HepG2 (cell line): ENCODE measurements around the gene SSPN. TPM values are rescaled to one million over a fixed set of nuclear protein-coding genes. Genes with fewer than 3 reads are reported as not detected.

Experiments
- GABPB1 ChIP-seq: IDR thresholded peaks from 2 replicates; pipeline ENCODE4 v1.6.1; 2016; ENCODE audit warnings: mild to moderate bottlenecking, missing genetic modification reagents, moderate library complexity, missing compliant biosample characterization
- HOXA3 ChIP-seq: sonication (generic); formaldehyde crosslinking; IDR thresholded peaks from 2 replicates; pipeline ENCODE4 v1.5.0; 2020; ENCODE audit warnings: missing genetic modification reagents
- ZNF260 ChIP-seq: sonication (generic); formaldehyde crosslinking; IDR thresholded peaks from 2 replicates; pipeline ENCODE4 v1.4.0; 2020; ENCODE audit warnings: missing genetic modification reagents, low read depth, mild to moderate bottlenecking, borderline replicate concordance
- ZNF282 ChIP-seq: fragments of 450-650 bp; IDR thresholded peaks from 2 replicates; pipeline ENCODE4 v1.6.1; 2018; ENCODE audit not compliant: partially characterized antibody
- polyA plus RNA-seq, 8 experiments: library from polyadenylated mRNA; depleted of rRNA in 3 of 8; stranded (reverse) in 7 of 8; unstranded in 1 of 8; fragments of >200 nt; fragmentation: Illumina TruSeq in 4 of 8; extraction: Trizol in 4 of 8; gene quantifications; 2 replicates each; pipeline versions ENCODE4 v1.2.1 to v1.2.3, GENCODE V29; 2011 to 2016; ENCODE audit warnings: low read depth in 4 of 8, missing spikeins in 1 of 8, mixed read lengths in 1 of 8; ENCODE audit not compliant: insufficient read depth in 1 of 8
- total RNA-seq, 5 experiments: library from RNA; depleted of rRNA; stranded (reverse); fragments of >200 nt; fragmentation: Illumina TruSeq; extraction: Trizol; gene quantifications; 2 replicates each; pipeline ENCODE4 v1.2.3, GENCODE V29; 2016; ENCODE audit warnings: low read depth in 1 of 5
- TF ChIP-seq, protein P1 (sequence below): sonication (generic); formaldehyde crosslinking; IDR thresholded peaks from 2 replicates; pipeline ENCODE4 v1.4.0; 2020; ENCODE audit warnings: missing genetic modification reagents, borderline replicate concordance
- TF ChIP-seq, protein P2 (sequence below): sonication (generic); formaldehyde crosslinking; IDR thresholded peaks from 2 replicates; pipeline ENCODE4 v1.4.0; 2020; ENCODE audit warnings: missing genetic modification reagents
- TF ChIP-seq, protein P3 (sequence below): sonication (generic); formaldehyde crosslinking; IDR thresholded peaks from 2 replicates; pipeline ENCODE4 v1.4.0; 2020; ENCODE audit warnings: missing genetic modification reagents, borderline replicate concordance

Gene SSPN
- total and polyA plus RNA-seq, 2 of the 13 experiments (the other 11 are each of a cell fraction or from before 2014, with no cell fraction given), result not detected

DNA sequence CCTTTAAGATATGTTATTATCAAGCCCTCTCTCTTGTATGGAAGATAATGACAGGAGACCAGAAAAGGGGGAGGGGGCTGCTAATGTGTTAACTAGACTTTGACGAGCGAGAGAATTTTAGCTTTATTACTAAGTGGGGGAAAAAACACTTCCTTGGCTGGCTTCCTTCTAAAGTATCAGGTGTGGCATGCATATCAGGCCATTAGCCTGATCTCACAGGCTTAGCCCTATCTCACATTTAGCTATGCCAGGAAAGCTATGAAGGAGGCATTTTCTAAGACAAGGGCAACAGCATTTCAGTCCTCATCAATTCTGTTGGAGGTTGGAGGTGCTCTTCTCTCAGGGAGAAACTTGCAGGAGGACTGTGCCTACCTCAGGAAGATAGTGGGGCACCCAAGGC is 9.9 kb downstream of the SSPN start (continued):
- TF ChIP-seq, protein P1, sequence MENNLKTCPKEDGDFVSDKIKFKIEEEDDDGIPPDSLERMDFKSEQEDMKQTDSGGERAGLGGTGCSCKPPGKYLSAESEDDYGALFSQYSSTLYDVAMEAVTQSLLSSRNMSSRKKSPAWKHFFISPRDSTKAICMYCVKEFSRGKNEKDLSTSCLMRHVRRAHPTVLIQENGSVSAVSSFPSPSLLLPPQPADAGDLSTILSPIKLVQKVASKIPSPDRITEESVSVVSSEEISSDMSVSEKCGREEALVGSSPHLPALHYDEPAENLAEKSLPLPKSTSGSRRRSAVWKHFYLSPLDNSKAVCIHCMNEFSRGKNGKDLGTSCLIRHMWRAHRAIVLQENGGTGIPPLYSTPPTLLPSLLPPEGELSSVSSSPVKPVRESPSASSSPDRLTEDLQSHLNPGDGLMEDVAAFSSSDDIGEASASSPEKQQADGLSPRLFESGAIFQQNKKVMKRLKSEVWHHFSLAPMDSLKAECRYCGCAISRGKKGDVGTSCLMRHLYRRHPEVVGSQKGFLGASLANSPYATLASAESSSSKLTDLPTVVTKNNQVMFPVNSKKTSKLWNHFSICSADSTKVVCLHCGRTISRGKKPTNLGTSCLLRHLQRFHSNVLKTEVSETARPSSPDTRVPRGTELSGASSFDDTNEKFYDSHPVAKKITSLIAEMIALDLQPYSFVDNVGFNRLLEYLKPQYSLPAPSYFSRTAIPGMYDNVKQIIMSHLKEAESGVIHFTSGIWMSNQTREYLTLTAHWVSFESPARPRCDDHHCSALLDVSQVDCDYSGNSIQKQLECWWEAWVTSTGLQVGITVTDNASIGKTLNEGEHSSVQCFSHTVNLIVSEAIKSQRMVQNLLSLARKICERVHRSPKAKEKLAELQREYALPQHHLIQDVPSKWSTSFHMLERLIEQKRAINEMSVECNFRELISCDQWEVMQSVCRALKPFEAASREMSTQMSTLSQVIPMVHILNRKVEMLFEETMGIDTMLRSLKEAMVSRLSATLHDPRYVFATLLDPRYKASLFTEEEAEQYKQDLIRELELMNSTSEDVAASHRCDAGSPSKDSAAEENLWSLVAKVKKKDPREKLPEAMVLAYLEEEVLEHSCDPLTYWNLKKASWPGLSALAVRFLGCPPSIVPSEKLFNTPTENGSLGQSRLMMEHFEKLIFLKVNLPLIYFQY, result no peak
- TF ChIP-seq ZNF260 (CRISPR knock-in tag), result no peak
- TF ChIP-seq, protein P2, sequence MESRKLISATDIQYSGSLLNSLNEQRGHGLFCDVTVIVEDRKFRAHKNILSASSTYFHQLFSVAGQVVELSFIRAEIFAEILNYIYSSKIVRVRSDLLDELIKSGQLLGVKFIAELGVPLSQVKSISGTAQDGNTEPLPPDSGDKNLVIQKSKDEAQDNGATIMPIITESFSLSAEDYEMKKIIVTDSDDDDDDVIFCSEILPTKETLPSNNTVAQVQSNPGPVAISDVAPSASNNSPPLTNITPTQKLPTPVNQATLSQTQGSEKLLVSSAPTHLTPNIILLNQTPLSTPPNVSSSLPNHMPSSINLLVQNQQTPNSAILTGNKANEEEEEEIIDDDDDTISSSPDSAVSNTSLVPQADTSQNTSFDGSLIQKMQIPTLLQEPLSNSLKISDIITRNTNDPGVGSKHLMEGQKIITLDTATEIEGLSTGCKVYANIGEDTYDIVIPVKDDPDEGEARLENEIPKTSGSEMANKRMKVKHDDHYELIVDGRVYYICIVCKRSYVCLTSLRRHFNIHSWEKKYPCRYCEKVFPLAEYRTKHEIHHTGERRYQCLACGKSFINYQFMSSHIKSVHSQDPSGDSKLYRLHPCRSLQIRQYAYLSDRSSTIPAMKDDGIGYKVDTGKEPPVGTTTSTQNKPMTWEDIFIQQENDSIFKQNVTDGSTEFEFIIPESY, result no peak
- TF ChIP-seq HOXA3 (CRISPR knock-in tag), result no peak
- TF ChIP-seq ZNF282, result no peak
- TF ChIP-seq, protein P3, sequence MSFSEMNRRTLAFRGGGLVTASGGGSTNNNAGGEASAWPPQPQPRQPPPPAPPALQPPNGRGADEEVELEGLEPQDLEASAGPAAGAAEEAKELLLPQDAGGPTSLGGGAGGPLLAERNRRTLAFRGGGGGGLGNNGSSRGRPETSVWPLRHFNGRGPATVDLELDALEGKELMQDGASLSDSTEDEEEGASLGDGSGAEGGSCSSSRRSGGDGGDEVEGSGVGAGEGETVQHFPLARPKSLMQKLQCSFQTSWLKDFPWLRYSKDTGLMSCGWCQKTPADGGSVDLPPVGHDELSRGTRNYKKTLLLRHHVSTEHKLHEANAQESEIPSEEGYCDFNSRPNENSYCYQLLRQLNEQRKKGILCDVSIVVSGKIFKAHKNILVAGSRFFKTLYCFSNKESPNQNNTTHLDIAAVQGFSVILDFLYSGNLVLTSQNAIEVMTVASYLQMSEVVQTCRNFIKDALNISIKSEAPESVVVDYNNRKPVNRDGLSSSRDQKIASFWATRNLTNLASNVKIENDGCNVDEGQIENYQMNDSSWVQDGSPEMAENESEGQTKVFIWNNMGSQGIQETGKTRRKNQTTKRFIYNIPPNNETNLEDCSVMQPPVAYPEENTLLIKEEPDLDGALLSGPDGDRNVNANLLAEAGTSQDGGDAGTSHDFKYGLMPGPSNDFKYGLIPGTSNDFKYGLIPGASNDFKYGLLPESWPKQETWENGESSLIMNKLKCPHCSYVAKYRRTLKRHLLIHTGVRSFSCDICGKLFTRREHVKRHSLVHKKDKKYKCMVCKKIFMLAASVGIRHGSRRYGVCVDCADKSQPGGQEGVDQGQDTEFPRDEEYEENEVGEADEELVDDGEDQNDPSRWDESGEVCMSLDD (CRISPR knock-in tag), result no peak
- TF ChIP-seq GABPB1, result no peak
